GM12875 (cell line): Measurements from ENCODE around the gene CDH4.

Source experiments
- H3K4me3 ChIP-seq: one replicate; pipeline ENCODE4 v1.5.1; 2011; ENCODE audit warnings: low read depth, low read length, control low read depth
- TF ChIP-seq, protein P1 (sequence below): IDR thresholded peaks from 2 replicates; pipeline ENCODE4 v1.5.1; 2011; ENCODE audit warnings: low read depth, mild to moderate bottlenecking, control low read depth, inconsistent platforms, low read length, moderate library complexity, borderline replicate concordance; ENCODE audit not compliant: insufficient read depth

Gene CDH4

DNA sequence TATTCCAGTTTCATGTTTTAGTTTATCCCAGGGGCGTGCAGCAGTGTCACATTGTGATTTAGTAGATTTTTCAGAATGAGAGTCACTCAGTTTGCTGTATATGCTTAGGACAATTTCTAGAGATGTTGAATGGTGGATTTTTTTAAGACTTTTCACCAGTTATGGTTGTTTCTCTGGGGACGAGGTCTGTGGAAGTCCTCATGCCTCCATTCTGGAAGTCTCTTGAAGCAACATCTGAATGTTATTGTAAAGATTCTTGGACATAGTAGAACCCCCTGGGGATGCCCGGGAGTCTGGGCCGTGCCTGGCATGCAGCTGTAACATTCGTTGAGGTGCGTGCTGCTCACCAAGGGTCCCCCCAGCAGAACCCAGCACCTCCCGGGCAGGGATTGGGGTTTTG is 341.5 kb downstream of the CDH4 start:
- TF ChIP-seq, protein P1, sequence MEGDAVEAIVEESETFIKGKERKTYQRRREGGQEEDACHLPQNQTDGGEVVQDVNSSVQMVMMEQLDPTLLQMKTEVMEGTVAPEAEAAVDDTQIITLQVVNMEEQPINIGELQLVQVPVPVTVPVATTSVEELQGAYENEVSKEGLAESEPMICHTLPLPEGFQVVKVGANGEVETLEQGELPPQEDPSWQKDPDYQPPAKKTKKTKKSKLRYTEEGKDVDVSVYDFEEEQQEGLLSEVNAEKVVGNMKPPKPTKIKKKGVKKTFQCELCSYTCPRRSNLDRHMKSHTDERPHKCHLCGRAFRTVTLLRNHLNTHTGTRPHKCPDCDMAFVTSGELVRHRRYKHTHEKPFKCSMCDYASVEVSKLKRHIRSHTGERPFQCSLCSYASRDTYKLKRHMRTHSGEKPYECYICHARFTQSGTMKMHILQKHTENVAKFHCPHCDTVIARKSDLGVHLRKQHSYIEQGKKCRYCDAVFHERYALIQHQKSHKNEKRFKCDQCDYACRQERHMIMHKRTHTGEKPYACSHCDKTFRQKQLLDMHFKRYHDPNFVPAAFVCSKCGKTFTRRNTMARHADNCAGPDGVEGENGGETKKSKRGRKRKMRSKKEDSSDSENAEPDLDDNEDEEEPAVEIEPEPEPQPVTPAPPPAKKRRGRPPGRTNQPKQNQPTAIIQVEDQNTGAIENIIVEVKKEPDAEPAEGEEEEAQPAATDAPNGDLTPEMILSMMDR = no peak
- H3K4me3 ChIP-seq = no peak overlapping the region

DNA sequence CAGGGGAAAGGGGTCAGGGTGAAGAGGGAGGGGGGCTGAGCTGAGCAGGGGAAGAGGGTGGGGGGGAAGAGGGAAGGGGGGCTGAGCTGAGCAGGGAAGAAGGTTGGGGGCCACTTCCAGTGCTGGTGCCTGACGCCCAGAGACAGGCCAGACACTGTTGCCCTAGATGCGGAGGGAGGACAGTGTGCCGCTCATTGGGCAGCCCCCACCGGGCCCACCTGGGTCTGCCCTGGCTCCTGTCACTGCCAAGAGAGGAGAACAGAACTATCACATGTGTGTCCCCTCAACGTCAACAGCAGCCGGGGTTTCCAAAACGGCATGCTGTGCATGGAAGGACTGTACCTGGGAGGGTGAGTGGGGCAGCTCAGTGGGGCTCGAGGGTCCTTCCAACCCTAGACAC is 342.1 kb downstream of the CDH4 start:
- TF ChIP-seq, protein P1 = no peak
- no peak overlapping the region for H3K4me3 ChIP-seq

- H3K4me3 ChIP-seq = no peak overlapping the region
- TF ChIP-seq, protein P1 = no peak
Measured at GRCh38 chr20:61595216-61595615, 343.2 kb downstream of the CDH4 start.

- TF ChIP-seq, protein P1 = no peak
- no peak overlapping the region for H3K4me3 ChIP-seq
Measured at GRCh38 chr20:61596687-61597330, 344.7 kb downstream of the CDH4 start.

- no peak overlapping the region for H3K4me3 ChIP-seq
- TF ChIP-seq, protein P1 = no peak
Measured at GRCh38 chr20:61597996-61598395, 345.9 kb downstream of the CDH4 start.

DNA sequence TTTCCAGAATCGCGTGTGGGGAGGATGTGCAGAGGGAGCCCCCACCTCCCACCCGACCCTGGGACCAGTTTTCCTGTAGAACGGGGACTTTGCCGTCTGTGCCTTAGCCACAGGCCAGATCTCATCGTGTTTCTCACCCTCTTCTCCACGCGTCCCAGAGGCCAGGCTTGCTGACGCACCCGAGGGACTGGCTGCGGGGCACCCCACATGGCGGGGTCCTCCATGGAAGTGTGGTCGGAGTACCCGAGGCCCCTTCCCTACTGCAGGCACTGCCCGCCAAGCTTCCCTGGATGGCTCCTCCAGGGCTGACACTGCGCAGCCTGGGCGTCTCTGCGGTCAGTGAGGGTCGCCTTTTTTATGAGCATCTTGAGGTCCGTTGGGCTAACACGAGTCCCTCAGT is 346.5 kb downstream of the CDH4 start:
- TF ChIP-seq, protein P1 = no peak
- no peak overlapping the region for H3K4me3 ChIP-seq

- no peak overlapping the region for H3K4me3 ChIP-seq
- TF ChIP-seq, protein P1 = no peak
Measured at GRCh38 chr20:61599061-61599531, 347.0 kb downstream of the CDH4 start.
